Activated CD4-positive, alpha-beta T cell treated with anti-CD3 and anti-CD28 coated beads, Interleukin-2, amount 50 U/mL, for 24 hours (primary cell): ENCODE data around the gene SPTBN1.

Source experiments
- DNase-seq, 2 donors: peaks; one replicate each; pipeline ENCODE4 v3.0.0-alpha.2; 2020; ENCODE audit warnings: low read depth in 1 of 2, low spot score in 1 of 2

SPTBN1 gene

DNA sequence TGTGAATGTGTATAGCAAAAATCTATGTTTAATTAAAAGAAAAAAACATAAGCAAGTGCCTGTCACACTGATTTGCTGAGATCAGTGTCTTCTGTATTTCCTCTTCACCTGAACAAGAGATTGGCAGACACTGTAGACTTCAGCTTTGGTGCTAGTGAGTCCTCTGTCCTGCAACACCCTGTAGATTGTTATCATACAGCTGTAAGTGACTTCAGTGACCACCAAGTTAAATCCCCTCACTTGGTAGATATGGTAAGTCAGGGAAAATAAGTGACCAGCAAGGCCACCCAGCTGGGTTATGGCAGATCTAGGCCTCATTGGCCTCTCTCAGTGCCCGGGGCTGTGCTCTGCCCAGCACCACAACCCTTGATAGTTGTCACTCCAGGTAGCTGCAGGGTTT is 147.7 kb downstream of the SPTBN1 start:
- DNase-seq, result no peak

DNA sequence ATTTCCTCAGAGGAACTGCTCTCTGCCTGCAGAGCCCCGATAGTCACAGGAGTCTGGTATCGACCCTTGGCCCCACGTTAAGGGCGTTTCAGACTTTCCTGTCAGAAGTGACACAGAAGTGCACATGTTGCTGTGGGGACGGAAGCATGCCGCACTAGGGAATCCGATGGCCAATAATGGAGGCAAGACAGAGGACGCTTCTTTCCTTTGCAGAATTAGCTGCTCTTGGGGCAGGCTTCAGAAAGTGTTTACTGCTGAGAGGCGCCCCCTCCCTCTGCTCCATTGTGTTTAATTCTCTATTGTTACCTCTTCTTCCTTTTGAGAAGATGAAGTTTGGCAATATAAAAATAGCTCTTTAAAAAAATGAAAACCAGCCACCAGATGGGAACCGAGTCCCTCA is 148.7 kb downstream of the SPTBN1 start:
- peak in 1 of 2 donors; percentile 27 for DNase-seq

DNA sequence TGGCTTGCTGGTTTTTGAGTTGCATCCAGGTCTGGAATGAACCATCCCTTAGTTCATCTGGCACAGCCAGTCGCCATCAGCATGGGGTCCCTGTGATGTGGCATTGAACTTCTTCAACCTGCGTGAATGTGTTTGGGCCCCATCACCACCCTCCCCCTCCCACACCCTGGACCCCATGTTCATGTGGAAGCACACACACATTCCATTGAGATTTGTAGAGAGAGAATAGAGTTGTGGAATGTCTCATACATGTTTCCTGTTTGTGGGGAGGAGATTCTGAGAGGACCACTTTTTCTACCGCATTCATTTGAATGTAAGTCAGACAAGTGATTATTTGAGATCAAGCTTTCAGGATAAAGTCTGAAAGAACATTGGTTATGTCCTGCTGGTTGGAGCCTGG is 149.7 kb downstream of the SPTBN1 start:
- no peak for DNase-seq

DNA sequence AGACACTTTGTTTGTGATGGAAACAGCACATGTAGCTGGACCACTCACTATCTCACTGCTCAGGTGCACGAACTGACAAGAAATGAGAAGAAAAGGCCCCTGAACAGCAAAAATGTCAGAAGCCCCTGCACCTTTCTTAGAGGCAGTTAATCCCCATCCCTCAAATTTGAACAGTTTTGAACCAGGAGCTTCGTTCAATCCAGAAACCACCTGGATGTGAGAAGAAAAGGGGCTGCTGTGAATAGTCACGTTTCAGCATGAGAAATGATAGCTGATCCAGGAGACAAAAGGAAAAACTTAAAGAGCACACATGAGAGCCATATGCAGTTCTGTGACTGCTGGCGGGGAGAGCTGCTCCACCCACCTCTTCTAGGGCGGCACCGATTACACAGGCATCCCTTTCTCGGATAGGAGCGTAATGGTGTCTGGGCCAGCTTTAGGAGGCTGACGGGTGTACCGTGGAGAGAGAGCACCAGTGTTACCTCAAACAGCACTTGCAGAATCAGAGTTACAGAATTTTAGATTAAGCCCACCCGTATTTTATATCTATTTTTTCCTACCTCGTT is 150.3 kb downstream of the SPTBN1 start:
- peak in 1 of 2 donors; percentile 39 for DNase-seq

DNA sequence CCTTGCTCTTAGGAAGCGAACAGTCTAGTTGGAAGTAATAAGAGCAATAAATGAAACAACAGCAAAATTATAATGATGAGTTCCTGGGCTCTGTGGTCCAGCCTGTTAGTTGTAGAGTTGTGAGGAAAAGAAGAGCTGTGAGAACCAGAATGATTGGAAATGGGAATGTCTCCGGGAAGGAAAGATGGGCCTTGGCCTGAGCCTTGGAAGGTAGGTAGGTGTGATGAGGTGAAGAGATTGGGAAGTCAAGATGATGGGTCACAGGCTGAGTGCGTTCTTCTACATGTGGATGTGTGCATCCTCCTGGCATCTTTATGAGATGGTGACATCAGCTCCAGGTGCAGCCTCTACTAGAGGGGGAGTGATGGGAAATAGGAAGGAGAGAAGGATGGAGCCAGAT is 152.1 kb downstream of the SPTBN1 start:
- no peak for DNase-seq

DNA sequence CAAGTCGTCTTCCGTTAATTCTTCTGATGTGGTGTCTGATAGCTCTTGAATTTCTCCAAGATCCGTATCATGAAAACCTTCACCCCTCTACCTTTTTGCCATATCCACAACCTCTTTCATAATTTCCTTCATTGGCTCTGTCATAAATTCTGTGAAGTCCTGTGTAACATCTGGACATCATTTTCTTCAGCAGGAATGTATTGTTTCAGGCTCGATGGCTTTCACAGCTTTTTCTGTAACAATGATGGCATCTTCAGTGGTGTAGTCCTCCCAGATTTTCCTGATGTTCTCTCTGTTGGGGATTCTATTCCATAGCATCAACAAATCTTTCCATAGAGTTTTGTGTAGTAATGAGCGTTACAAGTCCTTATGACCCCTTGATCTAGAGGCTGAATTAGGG is 153.1 kb downstream of the SPTBN1 start:
- no peak for DNase-seq

DNA sequence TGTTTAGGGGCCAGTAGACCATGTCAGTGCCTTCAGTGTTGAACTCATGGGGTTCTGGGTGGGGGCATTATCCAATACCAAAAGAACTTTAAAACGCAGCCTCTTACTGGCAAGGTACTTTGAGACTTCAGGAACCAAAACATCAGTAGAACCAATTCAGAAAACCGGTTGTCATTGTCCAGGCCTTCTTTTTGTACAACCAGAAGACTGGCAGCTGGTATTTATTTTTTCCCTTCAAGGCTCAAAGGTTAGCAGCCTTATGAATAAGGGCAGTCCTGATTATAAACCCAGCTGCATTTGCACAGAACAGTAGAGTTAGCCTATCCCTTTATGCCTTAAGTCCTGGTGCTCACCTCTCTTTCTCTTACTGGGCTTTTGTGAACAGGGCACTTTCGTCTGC is 153.5 kb downstream of the SPTBN1 start:
- DNase-seq, result no peak

DNA sequence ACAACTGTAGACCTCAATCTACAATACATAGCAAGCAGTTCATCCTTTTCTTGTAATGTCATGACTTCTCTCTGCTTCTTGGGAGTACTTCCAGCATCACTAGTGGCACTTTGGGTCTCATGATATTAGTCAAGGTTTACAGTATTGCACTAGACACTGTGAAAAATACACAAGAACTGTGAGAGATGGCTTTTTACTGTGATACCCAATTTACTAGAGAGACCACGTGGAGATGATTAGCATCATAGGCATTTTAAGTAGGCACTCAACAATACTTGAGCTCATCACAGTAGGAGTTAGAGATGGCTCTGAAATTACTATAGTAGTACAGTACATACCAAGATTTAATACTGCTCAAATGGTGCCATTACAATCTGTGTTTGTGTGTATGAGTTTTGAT is 154.6 kb downstream of the SPTBN1 start:
- DNase-seq, result no peak

DNA sequence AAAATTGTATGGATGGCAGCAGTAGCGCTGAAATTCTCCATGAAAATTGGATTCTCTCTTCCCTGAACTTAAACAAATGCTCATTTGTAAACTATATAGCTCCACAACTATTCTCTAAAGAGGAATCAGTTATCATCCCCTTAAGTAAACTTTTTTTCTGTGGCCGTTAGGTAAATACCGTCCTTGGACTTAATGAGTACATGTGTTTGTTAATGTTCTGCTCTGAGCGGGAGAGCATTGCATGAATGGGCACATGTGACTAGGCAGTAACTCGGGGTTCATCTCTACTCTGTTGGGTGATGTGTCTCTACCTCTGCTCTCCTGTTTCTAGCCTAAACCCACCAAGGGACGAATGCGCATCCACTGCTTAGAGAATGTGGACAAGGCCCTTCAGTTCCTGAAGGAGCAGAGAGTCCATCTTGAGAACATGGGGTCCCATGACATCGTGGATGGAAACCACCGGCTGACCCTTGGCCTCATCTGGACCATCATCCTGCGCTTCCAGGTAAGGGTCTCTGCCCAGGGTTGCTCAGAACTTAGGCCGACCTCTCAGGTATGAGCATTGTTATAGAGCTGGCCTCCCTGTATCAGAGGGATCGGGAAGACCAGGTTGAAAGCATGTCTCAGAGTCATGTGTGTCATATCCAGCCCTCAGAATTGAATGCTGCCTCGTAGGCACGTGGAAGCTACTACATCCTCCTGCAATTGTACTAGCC is 155.9 kb downstream of the SPTBN1 start:
- no peak for DNase-seq

DNA sequence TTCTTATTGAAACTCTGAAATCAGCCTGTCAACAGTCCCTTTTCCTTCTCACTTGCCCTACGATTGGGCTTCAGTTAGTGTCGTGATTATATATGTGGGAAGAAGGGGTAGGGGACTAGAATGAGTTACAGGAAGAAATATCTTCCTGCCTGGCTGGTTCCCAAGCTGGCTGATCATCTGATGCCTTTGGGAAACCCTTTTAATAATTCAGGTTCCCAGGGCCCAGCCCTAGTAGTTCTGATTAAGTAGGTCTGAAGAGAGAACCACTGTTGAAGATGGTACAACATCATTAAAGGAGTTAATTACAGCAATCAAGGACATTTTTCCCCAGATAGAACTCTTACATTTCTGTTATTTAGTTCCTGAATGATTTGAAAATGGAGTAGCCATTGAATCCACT is 157.3 kb downstream of the SPTBN1 start:
- DNase-seq, result no peak

DNA sequence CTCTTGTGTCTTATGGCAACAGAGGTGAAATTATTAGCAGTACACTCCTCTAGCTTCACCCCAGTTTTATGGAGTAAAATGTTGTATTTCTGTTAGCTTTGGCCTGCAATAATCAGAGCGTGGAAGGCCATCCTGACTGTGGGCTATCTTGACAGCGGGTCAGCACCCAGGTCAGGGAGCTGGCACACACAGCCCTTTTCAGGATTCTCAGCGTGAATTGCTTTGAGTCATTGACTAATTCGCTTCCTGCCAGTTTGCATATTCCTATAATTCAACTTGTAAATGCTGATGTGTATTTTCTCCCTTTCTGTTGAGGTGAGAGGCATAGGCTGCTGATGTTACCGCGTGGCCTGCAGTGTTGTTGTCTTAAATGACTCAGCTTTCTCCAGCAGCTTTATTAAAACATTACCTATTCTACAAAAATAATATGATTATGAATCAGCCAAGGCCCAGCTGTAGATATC is 157.7 kb downstream of the SPTBN1 start:
- no peak for DNase-seq

DNA sequence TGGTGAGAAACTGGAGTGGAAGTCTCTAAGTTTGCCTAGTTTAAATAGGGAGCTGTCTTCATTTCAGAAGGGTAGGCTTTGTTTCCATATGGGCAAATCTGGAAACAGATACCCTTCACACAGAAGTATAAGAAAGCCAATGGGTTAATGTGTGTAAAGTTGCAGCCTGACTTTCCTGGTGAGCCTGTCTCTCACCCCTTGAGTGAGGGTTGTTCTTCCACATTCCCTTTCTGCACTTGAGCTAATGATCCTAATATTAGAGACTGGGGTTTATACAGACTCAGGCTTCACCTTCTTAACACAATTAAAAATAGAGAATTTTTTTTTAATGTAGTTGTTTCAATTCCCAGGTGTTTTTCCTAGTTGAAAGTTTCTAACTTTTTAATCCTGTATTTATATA is 158.7 kb downstream of the SPTBN1 start:
- no peak for DNase-seq

DNA sequence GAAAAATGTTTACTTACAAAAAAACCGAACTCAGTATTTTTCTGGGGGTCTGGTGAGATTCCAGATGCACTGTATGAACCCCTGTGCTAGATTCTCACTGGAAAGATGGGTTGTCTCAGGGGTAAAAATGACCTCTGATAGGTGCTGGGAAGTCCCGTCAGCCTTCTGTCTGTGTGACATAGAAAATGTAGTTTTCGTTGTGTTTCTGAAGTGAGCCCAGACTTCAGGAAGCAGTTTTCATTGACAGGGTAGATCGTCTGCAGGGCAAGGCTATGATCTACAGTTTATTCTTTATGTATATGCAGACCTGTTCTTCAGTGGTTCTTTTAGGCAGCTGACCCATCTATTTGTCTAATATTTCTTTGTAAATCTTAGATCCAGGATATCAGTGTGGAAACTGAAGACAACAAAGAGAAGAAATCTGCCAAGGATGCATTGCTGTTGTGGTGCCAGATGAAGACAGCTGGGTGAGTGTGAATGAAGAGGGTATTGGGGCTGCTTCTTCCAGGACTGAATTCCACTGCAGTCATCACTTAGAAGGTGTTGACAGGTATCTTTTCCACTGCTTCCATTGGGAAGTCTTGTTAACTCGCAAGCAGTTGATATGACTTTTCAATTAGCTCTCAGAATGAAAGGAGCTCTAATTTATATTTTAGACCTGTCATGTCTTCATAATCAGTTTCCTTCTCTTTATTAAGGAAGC is 159.9 kb downstream of the SPTBN1 start:
- DNase-seq, result no peak

DNA sequence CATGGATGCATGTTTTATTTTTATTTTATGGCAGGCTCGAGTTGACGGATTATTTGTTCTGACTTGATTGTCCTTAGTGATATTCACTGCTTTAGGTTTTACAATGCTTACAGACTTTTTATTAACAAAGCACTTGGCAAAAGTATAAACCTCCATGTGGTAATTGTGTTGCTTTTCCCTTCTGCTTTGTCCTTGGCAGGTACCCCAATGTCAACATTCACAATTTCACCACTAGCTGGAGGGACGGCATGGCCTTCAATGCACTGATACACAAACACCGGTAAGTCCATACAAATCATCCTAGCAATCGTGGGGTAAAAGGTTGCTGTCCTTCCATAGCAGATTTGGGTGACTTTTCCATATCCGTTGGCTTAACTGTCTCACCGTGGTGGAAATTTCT is 161.3 kb downstream of the SPTBN1 start:
- no peak for DNase-seq

DNA sequence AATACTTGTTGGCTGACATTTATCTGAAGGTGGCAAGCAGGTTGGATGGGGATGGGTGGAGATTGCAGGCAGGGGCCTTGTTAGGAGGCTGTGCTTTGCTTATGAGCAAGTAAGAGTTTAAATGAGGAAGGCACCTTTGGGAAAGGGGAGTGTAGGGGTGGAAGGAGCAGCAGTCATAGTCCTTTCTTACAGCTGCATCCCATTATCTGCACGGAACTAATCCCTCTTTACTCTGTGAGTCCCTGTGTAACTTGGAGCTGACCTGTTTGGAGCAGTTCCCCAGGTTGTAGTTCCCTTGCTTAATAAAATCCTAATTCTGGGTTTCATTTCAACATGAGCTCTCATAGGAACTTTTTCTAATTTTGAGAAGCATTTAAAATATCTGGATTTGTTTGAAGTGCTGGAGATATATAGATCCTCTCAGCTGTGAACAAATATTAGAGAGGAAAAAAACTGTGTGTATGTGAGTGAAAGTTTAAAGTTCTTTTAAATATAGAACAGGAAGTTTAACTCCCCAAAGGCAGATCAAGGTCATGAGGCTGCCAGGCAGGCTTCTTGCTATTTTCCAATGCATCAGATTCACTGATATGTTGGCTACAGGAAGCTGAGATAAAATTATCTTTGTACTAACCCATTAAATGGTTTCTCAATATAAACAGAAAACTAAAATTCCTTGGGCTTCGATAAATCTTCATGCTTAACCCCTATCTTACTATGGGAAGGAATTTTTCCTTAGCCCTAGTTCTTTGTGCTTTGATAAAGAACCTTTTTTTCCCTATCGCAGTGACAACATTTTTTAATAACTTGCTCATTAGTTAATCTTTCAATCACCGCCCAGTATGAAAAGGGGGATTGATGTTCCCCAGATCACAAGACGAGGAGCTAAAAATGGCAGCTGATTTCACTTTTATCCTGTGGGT is 162.8 kb downstream of the SPTBN1 start:
- no peak for DNase-seq

DNA sequence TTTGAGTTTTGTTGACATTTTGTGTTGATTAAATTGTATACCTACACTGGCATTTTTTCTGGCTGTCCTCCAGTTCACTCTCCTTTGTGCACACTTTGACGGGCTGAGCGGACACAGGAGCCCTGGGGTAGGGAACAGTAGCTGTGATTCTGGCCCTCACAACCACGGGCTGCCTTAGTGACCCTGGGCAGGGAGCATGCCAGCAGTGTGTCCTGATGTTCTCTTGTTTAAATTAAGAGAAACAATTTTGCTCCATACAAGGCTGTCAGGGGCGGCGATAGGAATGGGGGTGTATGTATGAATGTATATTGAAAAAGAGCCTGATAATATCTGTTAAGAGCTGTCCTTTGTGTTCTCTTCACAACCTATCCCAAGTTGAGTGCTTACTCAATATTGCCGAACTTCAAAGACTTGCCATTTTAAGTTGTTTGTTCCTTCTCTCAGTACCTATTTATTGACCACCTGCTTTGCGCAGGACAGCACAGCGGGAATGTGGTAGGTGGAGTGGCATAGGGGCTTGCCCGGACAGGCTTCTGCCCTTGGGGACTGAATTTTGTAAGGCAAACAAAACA is 163.6 kb downstream of the SPTBN1 start:
- no peak for DNase-seq

DNA sequence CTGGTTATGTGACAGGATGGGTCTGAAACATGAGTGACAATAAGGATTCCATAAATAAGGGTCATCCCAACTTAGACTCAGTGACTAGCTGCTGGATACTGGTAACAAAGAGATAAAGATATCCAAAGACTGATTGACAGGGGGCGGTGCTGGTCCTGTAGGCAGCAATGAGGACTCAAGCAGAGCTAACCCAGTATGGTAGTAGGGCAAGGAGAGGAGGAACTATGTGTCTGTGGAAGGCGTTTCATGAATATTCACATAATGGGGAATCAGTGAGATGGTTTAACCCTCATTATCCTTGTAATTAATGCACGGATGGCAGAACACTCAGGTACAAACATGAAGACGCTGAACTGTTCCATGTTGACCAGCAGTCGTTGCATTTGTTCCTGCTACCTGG is 164.8 kb downstream of the SPTBN1 start:
- DNase-seq, result no peak

DNA sequence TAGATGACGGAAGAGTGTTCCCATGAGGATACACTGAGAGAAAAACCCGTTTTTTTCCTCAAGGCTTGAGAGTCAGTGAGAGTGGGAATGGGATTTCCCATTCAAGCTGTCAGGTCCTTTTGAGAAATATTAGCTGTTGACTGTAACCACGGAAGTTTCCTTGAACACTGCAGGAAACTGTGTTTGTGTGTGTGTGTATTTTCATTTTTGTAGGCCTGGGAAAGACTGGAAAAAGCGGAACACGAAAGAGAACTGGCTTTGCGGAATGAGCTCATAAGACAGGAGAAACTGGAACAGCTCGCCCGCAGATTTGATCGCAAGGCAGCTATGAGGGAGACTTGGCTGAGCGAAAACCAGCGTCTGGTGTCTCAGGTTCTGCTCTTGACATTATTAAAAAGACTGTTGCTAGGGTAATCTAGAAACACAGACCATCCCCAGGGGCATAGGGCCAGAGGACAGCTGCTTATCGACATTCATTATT is 168.5 kb downstream of the SPTBN1 start:
- no peak for DNase-seq

DNA sequence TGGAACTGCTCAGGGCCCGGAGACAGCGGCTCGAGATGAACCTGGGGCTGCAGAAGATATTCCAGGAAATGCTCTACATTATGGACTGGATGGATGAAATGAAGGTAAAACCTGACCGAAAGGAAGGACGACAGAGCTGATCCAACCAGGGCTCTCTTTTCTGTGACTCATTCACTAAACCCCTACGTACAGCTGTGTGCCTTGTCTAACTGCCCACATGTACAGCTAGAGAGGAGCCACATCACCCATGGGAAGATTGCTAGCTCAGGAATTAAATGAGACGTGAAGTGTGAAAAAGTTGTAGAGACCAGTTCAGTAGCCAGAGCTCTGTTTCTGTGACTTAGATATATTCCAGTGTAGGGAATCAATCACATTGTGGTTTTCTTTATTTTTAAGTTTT is 170.0 kb downstream of the SPTBN1 start:
- DNase-seq, result no peak

DNA sequence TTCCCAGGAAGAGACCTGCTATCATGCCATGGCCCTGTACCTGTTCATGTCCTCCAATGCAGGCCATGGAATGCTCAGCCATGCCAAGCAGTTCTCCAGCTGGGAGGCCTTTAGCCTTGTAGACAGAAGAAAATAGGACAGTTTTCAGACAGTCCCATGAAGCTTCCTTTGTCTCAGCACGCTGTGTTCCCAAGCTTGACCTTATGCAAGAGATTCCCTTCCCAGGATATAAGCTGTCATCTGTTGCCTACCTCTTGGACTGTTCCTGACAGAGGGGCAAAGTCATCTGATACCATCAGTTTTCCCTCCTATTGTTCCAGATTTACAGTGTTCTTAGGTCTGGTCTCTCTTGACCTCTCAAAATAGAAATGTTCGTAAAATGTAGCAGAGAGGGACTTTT is 170.8 kb downstream of the SPTBN1 start:
- no peak for DNase-seq

DNA sequence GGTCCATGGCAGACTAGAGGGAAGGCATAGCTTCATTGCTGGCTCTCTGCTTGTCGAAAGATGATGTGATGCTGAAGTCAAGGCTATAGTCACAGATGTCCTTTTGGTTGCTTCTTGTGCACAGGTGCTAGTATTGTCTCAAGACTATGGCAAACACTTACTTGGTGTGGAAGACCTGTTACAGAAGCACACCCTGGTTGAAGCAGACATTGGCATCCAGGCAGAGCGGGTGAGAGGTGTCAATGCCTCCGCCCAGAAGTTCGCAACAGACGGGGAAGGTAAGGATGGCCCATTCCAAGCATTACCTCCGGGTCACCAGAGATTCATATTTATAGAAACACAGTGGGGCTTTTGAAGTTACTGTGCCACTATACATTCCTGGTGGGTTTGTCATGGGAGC is 171.8 kb downstream of the SPTBN1 start:
- no peak for DNase-seq
